NT2/D1 (cell line): ENCODE measurements around the gene KLHL17.

Source experiments
- DNase-seq: peaks from one replicate; pipeline ENCODE4 v3.0.0-alpha.2; 2011; ENCODE audit warnings: low read depth, low spot score
- H3K27me3 ChIP-seq: 2 replicates; pipeline ENCODE4 v1.6.0; 2011; ENCODE audit warnings: mild to moderate bottlenecking; ENCODE audit not compliant: insufficient read length, insufficient read depth
- H3K36me3 ChIP-seq: 2 replicates; pipeline ENCODE4 v1.6.1; 2011; ENCODE audit warnings: mild to moderate bottlenecking, low read length, mixed read lengths; ENCODE audit not compliant: insufficient read depth, insufficient read length
- H3K4me1 ChIP-seq: 2 replicates; pipeline ENCODE4 v1.5.1; 2011; ENCODE audit not compliant: insufficient read depth, insufficient read length
- H3K4me3 ChIP-seq: 2 replicates; pipeline ENCODE4 v1.5.1; 2011; ENCODE audit warnings: low read depth; ENCODE audit not compliant: insufficient read length
- H3K9ac ChIP-seq: 2 replicates; pipeline ENCODE4 v1.6.0; 2011; ENCODE audit warnings: low read depth; ENCODE audit not compliant: insufficient read length
- H3K9me3 ChIP-seq: 2 replicates; pipeline ENCODE4 v1.5.1; 2011; ENCODE audit warnings: mild to moderate bottlenecking, low read length; ENCODE audit not compliant: insufficient read depth
- SUZ12 ChIP-seq: IDR thresholded peaks from 2 replicates; pipeline ENCODE4 v1.6.1; 2011; ENCODE audit not compliant: insufficient read length, insufficient read depth; ENCODE audit errors: extremely low read depth
- YY1 ChIP-seq: IDR thresholded peaks from 2 replicates; pipeline ENCODE4 v1.6.1; 2011; ENCODE audit not compliant: insufficient read length, insufficient read depth
- ZNF274 ChIP-seq: IDR thresholded peaks from 2 replicates; pipeline ENCODE4 v1.6.1; 2011; ENCODE audit warnings: mild to moderate bottlenecking, low read depth, low read length

The KLHL17 gene

GRCh38 chr1:929712-930632 is 30.4 kb upstream of the KLHL17 start:
- no peaks in the 10 kb centered on the region for H3K36me3 ChIP-seq
- H3K4me3 ChIP-seq: no peak overlapping the region
- no peak for DNase-seq
- peaks cover 15% of the 10 kb centered on the region for H3K4me1 ChIP-seq
- no peaks in the 10 kb centered on the region for H3K9me3 ChIP-seq
- TF ChIP-seq ZNF274 (no peak), YY1 (no peak), SUZ12 (no peak)
- no peak overlapping the region for H3K9ac ChIP-seq
- peaks cover 70% of the 10 kb centered on the region for H3K27me3 ChIP-seq

- H3K9me3 ChIP-seq: no peaks in the 10 kb centered on the region
- peaks cover 22% of the 10 kb centered on the region for H3K4me1 ChIP-seq
- no peaks in the 10 kb centered on the region for H3K36me3 ChIP-seq
- TF ChIP-seq SUZ12: no peak
- TF ChIP-seq YY1: no peak
- TF ChIP-seq ZNF274: no peak
- DNase-seq: no peak
- H3K9ac ChIP-seq: no peak overlapping the region
- H3K27me3 ChIP-seq: peaks cover 69% of the 10 kb centered on the region
- no peak overlapping the region for H3K4me3 ChIP-seq
Measured at GRCh38 chr1:930633-931138, 29.7 kb upstream of the KLHL17 start.

- peaks cover 61% of the 10 kb centered on the region for H3K27me3 ChIP-seq
Measured at GRCh38 chr1:931380-932172, 28.8 kb upstream of the KLHL17 start.

GRCh38 chr1:932173-932510 is 28.2 kb upstream of the KLHL17 start:
- no peaks in the 10 kb centered on the region for H3K9me3 ChIP-seq
- TF ChIP-seq SUZ12: no peak
- TF ChIP-seq YY1: no peak
- TF ChIP-seq ZNF274: no peak
- no peak overlapping the region for H3K9ac ChIP-seq
- H3K4me3 ChIP-seq: no peak overlapping the region
- H3K36me3 ChIP-seq: no peaks in the 10 kb centered on the region
- no peak for DNase-seq
- H3K27me3 ChIP-seq: peaks cover 59% of the 10 kb centered on the region
- H3K4me1 ChIP-seq: peaks cover 24% of the 10 kb centered on the region

More at GRCh38 chr1:931380-932172, 28.8 kb upstream of the KLHL17 start:
- H3K9me3 ChIP-seq: no peaks in the 10 kb centered on the region
- TF ChIP-seq ZNF274: no peak
- TF ChIP-seq YY1: no peak
- TF ChIP-seq SUZ12: no peak
- H3K4me3 ChIP-seq: no peak overlapping the region
- peaks cover 21% of the 10 kb centered on the region for H3K4me1 ChIP-seq
- no peaks in the 10 kb centered on the region for H3K36me3 ChIP-seq
- DNase-seq: no peak
- H3K9ac ChIP-seq: no peak overlapping the region

GRCh38 chr1:932776-933602 is 27.4 kb upstream of the KLHL17 start:
- DNase-seq: no peak
- peaks cover 26% of the 10 kb centered on the region for H3K4me1 ChIP-seq
- no peak overlapping the region for H3K4me3 ChIP-seq
- no peaks in the 10 kb centered on the region for H3K9me3 ChIP-seq
- H3K27me3 ChIP-seq: peaks cover 55% of the 10 kb centered on the region
- H3K36me3 ChIP-seq: no peaks in the 10 kb centered on the region
- no peak overlapping the region for H3K9ac ChIP-seq
- TF ChIP-seq ZNF274 (no peak), SUZ12 (no peak), YY1 (no peak)

- H3K4me3 ChIP-seq: no peak overlapping the region
- no peaks in the 10 kb centered on the region for H3K36me3 ChIP-seq
- peaks cover 51% of the 10 kb centered on the region for H3K27me3 ChIP-seq
- no peak overlapping the region for H3K9ac ChIP-seq
- DNase-seq: no peak
- H3K4me1 ChIP-seq: peaks cover 26% of the 10 kb centered on the region
- H3K9me3 ChIP-seq: no peaks in the 10 kb centered on the region
- no peak for TF ChIP-seq YY1
- TF ChIP-seq SUZ12: no peak
- no peak for TF ChIP-seq ZNF274
Measured at GRCh38 chr1:933603-933940, 26.8 kb upstream of the KLHL17 start.

GRCh38 chr1:934991-935750 is 25.2 kb upstream of the KLHL17 start:
- Histone ChIP-seq H3K9ac (peak overlapping the region; percentile 74), H3K27me3 (peaks cover 50% of the 10 kb centered on the region), H3K9me3 (no peaks in the 10 kb centered on the region), H3K4me3 (peak overlapping the region; percentile 19), H3K4me1 (peaks cover 32% of the 10 kb centered on the region), H3K36me3 (no peaks in the 10 kb centered on the region)
- no peak for TF ChIP-seq ZNF274
- TF ChIP-seq SUZ12: no peak
- no peak for TF ChIP-seq YY1
- DNase-seq: no peak
